Esophagus muscularis mucosa (tissue), 4 donors: ENCODE results near the gene SPDYE4. TPM values are rescaled to one million over a fixed set of nuclear protein-coding genes. Genes with fewer than 3 reads are reported as not detected.
A peak's percentile ranks its signal among the peaks of the same experiment; 100 is the strongest.

Experiments
- DNase-seq: peaks from one replicate; pipeline ENCODE4 v3.0.0-alpha.2; 2017; ENCODE audit errors: extremely low spot score
- H3K27ac ChIP-seq, 4 donors: fragments of 200-600 bp; sonication (generic); replicated peaks in 1 of 4; 1 replicate in 3 of 4; 2 replicates in 1 of 4; pipeline ENCODE4 v1.5.1; 2016 to 2019; ENCODE audit warnings: mild to moderate bottlenecking in 1 of 4
- H3K27me3 ChIP-seq, 4 donors: fragments of 200-600 bp; sonication (generic); one replicate each; pipeline versions ENCODE4 v1.5.1 to v1.6.0; 2016 to 2019
- H3K36me3 ChIP-seq, 4 donors: fragments of 200-600 bp; sonication (generic); one replicate each; pipeline ENCODE4 v1.5.1; 2016 to 2019
- H3K4me1 ChIP-seq, 4 donors: fragments of 200-600 bp; sonication (generic); one replicate each; pipeline ENCODE4 v1.5.1; 2016 to 2019
- H3K4me3 ChIP-seq, 4 donors: fragments of 200-600 bp; sonication (generic); 1 replicate in 2 of 4; 2 replicates in 2 of 4; pipeline ENCODE4 v1.5.1; 2016 to 2019; ENCODE audit warnings: mild to moderate bottlenecking in 4 of 4, moderate library complexity in 1 of 4
- H3K9me3 ChIP-seq, 4 donors: fragments of 200-600 bp; sonication (generic); 1 replicate in 3 of 4; 2 replicates in 1 of 4; pipeline ENCODE4 v1.5.1; 2016 to 2019
- CTCF ChIP-seq, 3 experiments: fragments of 200-600 bp in 2 of 3; fragments of 450-650 bp in 1 of 3; sonication (generic) in 2 of 3; IDR thresholded peaks; one replicate each; pipeline ENCODE4 v1.5.1; 2017 to 2019; ENCODE audit warnings: antibody characterized with exemption in 3 of 3, mild to moderate bottlenecking in 2 of 3, moderate library complexity in 1 of 3
- EP300 ChIP-seq: sonication (generic); formaldehyde crosslinking; IDR thresholded peaks from one replicate; pipeline ENCODE4 v1.6.1; 2017; ENCODE audit warnings: antibody characterized with exemption
- POLR2A ChIP-seq: fragments of 450-650 bp; IDR thresholded peaks from one replicate; pipeline ENCODE4 v1.6.1; 2017; ENCODE audit warnings: antibody characterized with exemption, moderate library complexity, mild to moderate bottlenecking, low read depth
- POLR2AphosphoS5 ChIP-seq, 2 donors: sonication (generic); formaldehyde crosslinking; IDR thresholded peaks; one replicate each; pipeline ENCODE4 v1.6.1; 2017; ENCODE audit warnings: antibody characterized with exemption in 2 of 2
- WGBS: methylation state at CpG from one replicate; pipeline ENCODE4 v1.1.5; 2018; 5-methylcytosine and 5-hydroxymethylcytosine counted together
- intact Hi-C: fragments of 100-400 bp; cut with DNase I; formaldehyde crosslinking; loops from one replicate; pipeline ENCODE4 v1.15.1; 2023
- total RNA-seq, 4 donors: library from RNA; depleted of rRNA; stranded (reverse); fragments of >200 nt; gene quantifications; one replicate each; pipeline versions ENCODE4 v1.1.0 to v1.2.1, GENCODE V29; 2016

SPDYE4 gene
- total RNA-seq, 4 donors from 2014 or later = not detected

DNA sequence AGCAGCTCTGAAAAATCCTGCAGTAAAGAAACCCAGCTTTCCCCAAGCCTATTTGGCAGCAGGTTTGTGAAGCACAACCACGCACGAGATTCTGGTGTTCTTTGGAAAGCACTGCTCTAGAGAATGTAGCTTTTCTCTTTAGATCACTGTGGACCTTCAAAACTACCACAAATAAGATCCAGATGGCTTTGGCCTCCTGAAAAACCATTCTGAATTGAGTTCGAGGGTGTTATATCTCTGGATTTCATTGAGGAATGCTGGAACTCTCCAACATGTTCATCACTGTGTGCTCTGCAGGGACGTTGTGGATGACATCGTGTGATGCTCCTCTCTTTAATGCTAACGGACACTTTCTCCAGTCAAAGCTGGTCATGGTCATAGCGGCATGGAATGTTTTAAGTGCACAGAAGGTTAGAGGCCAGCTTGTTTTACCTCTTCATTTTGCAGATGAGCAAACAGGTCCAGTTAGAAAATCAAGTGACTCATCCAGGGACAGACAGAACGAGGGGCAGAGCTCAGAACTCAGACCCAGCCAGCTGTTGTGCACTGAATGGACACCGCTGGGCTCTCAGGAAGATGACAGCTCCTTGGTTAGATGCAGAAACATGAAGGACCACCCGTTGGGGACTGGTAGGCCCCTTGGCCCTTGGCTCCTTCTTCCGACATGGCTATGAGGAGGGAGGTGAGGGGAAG lies 50.9 kb downstream of the SPDYE4 start:
- Histone ChIP-seq H3K27ac (peak overlapping the region in 1 of 4 donors; percentile 23), H3K9me3 (peaks cover 0 to 5% (median 0%) of the 10 kb centered on the region in 4 donors), H3K36me3 (no peaks in the 10 kb centered on the region), H3K4me3 (no peak overlapping the region), H3K27me3 (no peaks in the 10 kb centered on the region), H3K4me1 (peaks cover 0 to 9% (median 5%) of the 10 kb centered on the region in 4 donors)
- TF ChIP-seq POLR2AphosphoS5 (IDR thresholded peaks at IDR 0.05) = no peak
- TF ChIP-seq EP300 = no peak
- no peak for TF ChIP-seq POLR2A
- no peak for TF ChIP-seq CTCF (IDR thresholded peaks at IDR 0.05)
- intact Hi-C loops = no loop called here
- no peak for DNase-seq
- 54% methylated on average over 11 of the region's 11 CpGs for WGBS

GRCh38 chr17:8706431-8706830 lies 51.9 kb downstream of the SPDYE4 start:
- H3K4me1 ChIP-seq = peaks cover 0 to 9% (median 5%) of the 10 kb centered on the region in 4 donors

GRCh38 chr17:8705427-8705826 lies 52.9 kb downstream of the SPDYE4 start:
- no peaks in the 10 kb centered on the region for H3K27me3 ChIP-seq
- H3K4me1 ChIP-seq = peaks cover 0 to 9% (median 5%) of the 10 kb centered on the region in 4 donors
- intact Hi-C loops = no loop called here
- no peaks in the 10 kb centered on the region for H3K36me3 ChIP-seq
- peaks cover 0 to 5% (median 0%) of the 10 kb centered on the region in 4 donors for H3K9me3 ChIP-seq
- no peak overlapping the region for H3K4me3 ChIP-seq
- TF ChIP-seq POLR2A (no peak), CTCF (IDR thresholded peaks at IDR 0.05) (no peak), POLR2AphosphoS5 (IDR thresholded peaks at IDR 0.05) (no peak), EP300 (no peak)
- no peak for DNase-seq
- H3K27ac ChIP-seq = no peak overlapping the region
- 87% methylated on average over 5 of the region's 5 CpGs for WGBS

More at GRCh38 chr17:8706431-8706830, 51.9 kb downstream of the SPDYE4 start:
- intact Hi-C loops = no loop called here
- H3K9me3 ChIP-seq = peaks cover 0 to 5% (median 0%) of the 10 kb centered on the region in 4 donors
- H3K27ac ChIP-seq = no peak overlapping the region
- H3K36me3 ChIP-seq = no peaks in the 10 kb centered on the region
- no peak overlapping the region for H3K4me3 ChIP-seq
- 89% methylated on average over 5 of the region's 5 CpGs for WGBS
- TF ChIP-seq EP300 (no peak), POLR2AphosphoS5 (IDR thresholded peaks at IDR 0.05) (no peak), CTCF (IDR thresholded peaks at IDR 0.05) (no peak), POLR2A (no peak)
- DNase-seq = no peak
- H3K27me3 ChIP-seq = no peaks in the 10 kb centered on the region

DNA sequence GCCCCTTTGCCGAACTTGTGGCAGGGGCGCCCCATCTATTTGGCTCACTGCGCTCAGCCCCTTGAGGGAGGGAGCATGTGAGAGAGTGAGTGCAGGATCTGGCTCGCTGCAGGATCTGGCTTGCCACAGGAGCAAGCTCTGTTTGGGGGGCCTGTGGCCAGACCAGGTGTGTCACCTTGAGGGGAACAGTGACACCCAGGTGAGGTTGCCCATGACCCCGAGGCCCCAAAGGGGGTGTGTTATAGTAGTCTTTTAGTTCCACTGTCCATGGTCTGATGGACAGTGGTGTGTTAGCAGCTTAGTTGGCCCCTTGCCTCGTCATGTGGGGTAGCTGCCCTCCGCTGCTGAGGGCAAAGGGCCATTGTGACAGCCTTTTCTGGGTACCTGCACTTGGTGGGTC lies 55.3 kb downstream of the SPDYE4 start:
- H3K27ac ChIP-seq = no peak overlapping the region
- no peak for TF ChIP-seq POLR2AphosphoS5 (IDR thresholded peaks at IDR 0.05)
- TF ChIP-seq CTCF (IDR thresholded peaks at IDR 0.05) = no peak
- H3K4me3 ChIP-seq = no peak overlapping the region
- peaks cover 0 to 5% (median 0%) of the 10 kb centered on the region in 4 donors for H3K9me3 ChIP-seq
- no peak for DNase-seq
- intact Hi-C loops = no loop called here
- H3K27me3 ChIP-seq = no peaks in the 10 kb centered on the region
- no peaks in the 10 kb centered on the region for H3K36me3 ChIP-seq
- WGBS = 81% methylated on average over 7 of the region's 7 CpGs
- peaks cover 6 to 19% (median 13%) of the 10 kb centered on the region in 4 donors for H3K4me1 ChIP-seq

GRCh38 chr17:8701754-8702153 lies 56.6 kb downstream of the SPDYE4 start:
- Histone ChIP-seq H3K27ac (no peak overlapping the region), H3K36me3 (no peaks in the 10 kb centered on the region), H3K27me3 (no peaks in the 10 kb centered on the region), H3K4me3 (no peak overlapping the region), H3K9me3 (peaks cover 0 to 5% (median 0%) of the 10 kb centered on the region in 4 donors), H3K4me1 (peaks cover 8 to 25% (median 24%) of the 10 kb centered on the region in 4 donors)
- TF ChIP-seq CTCF (IDR thresholded peaks at IDR 0.05) (no peak), POLR2AphosphoS5 (IDR thresholded peaks at IDR 0.05) (no peak), EP300 (no peak), POLR2A (no peak)
- no peak for DNase-seq
- WGBS = 95% methylated on average over 4 of the region's 4 CpGs
- intact Hi-C loops = no loop called here
